ENCODE results near the gene CYP46A1. TPM values are rescaled to one million over a fixed set of nuclear protein-coding genes. Genes with fewer than 3 reads are reported as not detected.

Gene CYP46A1
- total and polyA plus RNA-seq, 8 donors = 1.2 to 6.8 (median 5.5) TPM

- Histone ChIP-seq H3K27ac (no peak overlapping the region), H3K4me1 (no peaks in the 10 kb centered on the region), H3K4me3 (no peak overlapping the region), H3K36me3 (no peaks in the 10 kb centered on the region), H3K27me3 (no peaks in the 10 kb centered on the region), H3K9me3 (peaks cover 0 to 7% of the 10 kb centered on the region in 2 donors)
- DNase-seq = no peak
- intact Hi-C loops (cut with DNase I) = no loop called here
- no peak for ATAC-seq
- TF ChIP-seq CTCF (IDR thresholded peaks at IDR 0.05) = no peak
These were observed 91.3 kb downstream of the CYP46A1 start for GRCh38 chr14:99775351-99775750.

Other genes starting within 250 kb of the CYP46A1 start
- gene SETD3, start 203.4 kb upstream of the CYP46A1 start, total RNA-seq = 10 to 100 TPM; 69.1 to 78.7 TPM
- gene SETD3, start 203.4 kb upstream of the CYP46A1 start, polyA plus RNA-seq (ENCODE audit: insufficient read length in 6 of 6) = 10 to 100 TPM; 36.3 to 45.4 (median 38.6) TPM
- gene CCNK, start 202.9 kb upstream of the CYP46A1 start, total RNA-seq = 10 to 100 TPM; 45.4 to 52.5 TPM
- 10 to 100 TPM; 43.2 to 51.9 (median 45.9) TPM for gene CCNK, start 202.9 kb upstream of the CYP46A1 start, polyA plus RNA-seq (ENCODE audit: insufficient read length in 6 of 6)
- 10 to 100 TPM; 16.4 to 19.0 TPM for gene CCDC85C, start 80.1 kb upstream of the CYP46A1 start, total RNA-seq
- gene CCDC85C, start 80.1 kb upstream of the CYP46A1 start, polyA plus RNA-seq (ENCODE audit: insufficient read length in 6 of 6) = 10 to 100 TPM in 4 of 6 donors, 1 to 10 TPM in 2; 6.3 to 16.1 (median 12.0) TPM
- gene HHIPL1, start 39.2 kb upstream of the CYP46A1 start, total RNA-seq = 1 to 10 TPM; 2.5 to 2.9 TPM
- 1 to 10 TPM; 2.2 to 3.1 (median 2.5) TPM for gene HHIPL1, start 39.2 kb upstream of the CYP46A1 start, polyA plus RNA-seq (ENCODE audit: insufficient read length in 6 of 6)
- gene EML1, start 109.1 kb downstream of the CYP46A1 start, total RNA-seq = 10 to 100 TPM; 24.6 to 27.0 TPM
- 10 to 100 TPM; 37.2 to 48.6 (median 44.8) TPM for gene EML1, start 109.1 kb downstream of the CYP46A1 start, polyA plus RNA-seq (ENCODE audit: insufficient read length in 6 of 6)